Spleen (tissue), 11 donors: ENCODE measurements around the gene ATRN. TPM values are rescaled to one million over a fixed set of nuclear protein-coding genes. Genes with fewer than 3 reads are reported as not detected.
"Not testable (repeated sequence)": the region's sequence is repeated elsewhere in the genome, so short reads cannot be mapped to it uniquely, and the experiment has no call there.

Experiments used
- DNase-seq: peaks from one replicate; pipeline ENCODE4 v3.0.0-alpha.2; 2020
- H3K27ac ChIP-seq, 8 donors: fragments of 200-600 bp; sonication (generic) in 7 of 8; 1 replicate in 4 of 8; 2 replicates in 4 of 8; pipeline versions ENCODE4 v1.5.0 to v1.8.0; 2016 to 2021; ENCODE audit warnings: inconsistent platforms in 4 of 8, mild to moderate bottlenecking in 4 of 8, moderate library complexity in 1 of 8
- H3K27me3 ChIP-seq, 7 donors: fragments of 200-600 bp; sonication (generic) in 6 of 7; replicated peaks in 1 of 7; 1 replicate in 4 of 7; 2 replicates in 3 of 7; pipeline versions ENCODE4 v1.5.0 to v1.8.0; 2016 to 2021; ENCODE audit warnings: inconsistent platforms in 3 of 7, mild to moderate bottlenecking in 1 of 7
- H3K36me3 ChIP-seq, 6 donors: fragments of 200-600 bp; sonication (generic) in 5 of 6; 1 replicate in 4 of 6; 2 replicates in 2 of 6; pipeline versions ENCODE4 v1.5.0 to v1.8.0; 2016 to 2021; ENCODE audit warnings: inconsistent platforms in 2 of 6
- H3K4me1 ChIP-seq, 6 donors: fragments of 200-600 bp; sonication (generic) in 5 of 6; 1 replicate in 3 of 6; 2 replicates in 3 of 6; pipeline versions ENCODE4 v1.5.0 to v1.8.0; 2016 to 2021; ENCODE audit warnings: inconsistent platforms in 3 of 6
- H3K4me3 ChIP-seq, 8 donors: fragments of 200-600 bp; sonication (generic) in 7 of 8; 1 replicate in 4 of 8; 2 replicates in 4 of 8; pipeline versions ENCODE4 v1.5.0 to v1.8.0; 2016 to 2021; ENCODE audit warnings: inconsistent platforms in 4 of 8, mild to moderate bottlenecking in 4 of 8, moderate library complexity in 2 of 8
- H3K9me3 ChIP-seq, 8 donors: fragments of 200-600 bp; sonication (generic) in 7 of 8; 1 replicate in 4 of 8; 2 replicates in 4 of 8; pipeline versions ENCODE4 v1.5.0 to v1.8.0; 2016 to 2021; ENCODE audit warnings: inconsistent platforms in 4 of 8
- CTCF ChIP-seq, 11 experiments: fragments of 200-600 bp in 7 of 11; fragments of 450-650 bp in 4 of 11; sonication (generic) in 4 of 11; IDR thresholded peaks in 8 of 11; conservative IDR thresholded peaks in 3 of 11; 1 replicate in 7 of 11; 2 replicates in 4 of 11; pipeline versions ENCODE4 v1.4.0 to v1.8.0; 2016 to 2021; ENCODE audit warnings: antibody characterized with exemption in 11 of 11, inconsistent platforms in 4 of 11, mild to moderate bottlenecking in 1 of 11
- POLR2A ChIP-seq, 3 donors: fragments of 450-650 bp; IDR thresholded peaks; one replicate each; pipeline ENCODE4 v1.5.1; 2017; ENCODE audit warnings: antibody characterized with exemption in 3 of 3, mild to moderate bottlenecking in 1 of 3
- POLR2AphosphoS5 ChIP-seq, 3 donors: sonication (generic); formaldehyde crosslinking; IDR thresholded peaks; one replicate each; pipeline ENCODE4 v1.5.1; 2017; ENCODE audit warnings: antibody characterized with exemption in 3 of 3
- WGBS, 5 donors: extraction: QIAGEN DNeasy Blood & Tissue Kit in 3 of 5; methylation state at CpG; one replicate each; pipeline versions ENCODE4 v1.1.5 to v1.1.7; 2013 to 2018; 5-methylcytosine and 5-hydroxymethylcytosine counted together
- intact Hi-C: fragments of 100-400 bp; cut with DNase I; formaldehyde crosslinking; loops from one replicate; pipeline ENCODE4 v1.15.0; 2023; ENCODE audit warnings: low total_unique reads
- polyA plus RNA-seq, 3 donors: library from polyadenylated mRNA; stranded (reverse); fragments of 200-250 nt; gene quantifications; one replicate each; pipeline ENCODE4 v1.2.1, GENCODE V29; 2013
- total RNA-seq, 7 donors: library from RNA; depleted of rRNA in 3 of 7; stranded (reverse); fragments of >200 nt in 3 of 7; fragmentation: NEBNext Ultra II Directional in 4 of 7; extraction: Animal tissue kit (Norgen Biotek cat#: 25700) in 4 of 7; gene quantifications; one replicate each; pipeline versions ENCODE4 v1.1.0 to v1.2.1, GENCODE V29; 2016 to 2021
- donor health status: healthy with polysubstance abuse.
- donor health status: DM: no; HTN: no; CAD: no; lungs with moderate emphysema.
- donor health status: DM: no; HTN: no; CAD: no.
- donor health status: Bipolar disorder and iron deficiency.
- donor health status: healthy.
- donor health status: DM: no; HTN: no; CAD: no.
- donor health status: DM: yes; HTN: yes; CAD: no.

ATRN gene
- total and polyA plus RNA-seq, 10 donors = 1.8 to 49.9 (median 27.6) TPM

GRCh38 chr20:3595541-3595940 is 124.7 kb downstream of the ATRN start:
- no peaks in the 10 kb centered on the region for H3K27me3 ChIP-seq
- no peak overlapping the region for H3K27ac ChIP-seq
- no peak for TF ChIP-seq CTCF (IDR thresholded peaks at IDR 0.05 in 8 of 11, conservative IDR thresholded peaks at IDR 0.05 in 3 of 11)
- no peak for TF ChIP-seq POLR2A (IDR thresholded peaks at IDR 0.05)
- no peak for TF ChIP-seq POLR2AphosphoS5 (IDR thresholded peaks at IDR 0.05)
- H3K9me3 ChIP-seq = no peaks in the 10 kb centered on the region
- H3K4me1 ChIP-seq = no peaks in the 10 kb centered on the region
- DNase-seq = no peak
- 94 to 98% (median 96%) methylated on average over 4 of the region's 4 CpGs for WGBS, 5 donors
- peaks cover 3 to 100% (median 71%) of the 10 kb centered on the region in 6 donors for H3K36me3 ChIP-seq
- intact Hi-C loops = no loop called here
- no peak overlapping the region for H3K4me3 ChIP-seq

GRCh38 chr20:3603108-3603507 is 132.3 kb downstream of the ATRN start:
- H3K4me1 ChIP-seq = no peaks in the 10 kb centered on the region
- no peak for DNase-seq
- intact Hi-C loops = no loop called here
- no peaks in the 10 kb centered on the region for H3K27me3 ChIP-seq
- no peak overlapping the region for H3K4me3 ChIP-seq
- no peak overlapping the region for H3K27ac ChIP-seq
- H3K9me3 ChIP-seq = no peaks in the 10 kb centered on the region
- TF ChIP-seq POLR2AphosphoS5 (IDR thresholded peaks at IDR 0.05) (no peak), CTCF (IDR thresholded peaks at IDR 0.05 in 8 of 11, conservative IDR thresholded peaks at IDR 0.05 in 3 of 11) (no peak), POLR2A (IDR thresholded peaks at IDR 0.05) (no peak)
- WGBS, 5 donors = 88 to 98% (median 94%) methylated on average over 2 of the region's 2 CpGs
- peaks cover 3 to 95% (median 52%) of the 10 kb centered on the region in 6 donors for H3K36me3 ChIP-seq

GRCh38 chr20:3605386-3605886 is 134.6 kb downstream of the ATRN start:
- 93 to 100% (median 97%) methylated on average over 4 of the region's 4 CpGs for WGBS, 5 donors
- H3K4me1 ChIP-seq, H3K9me3 ChIP-seq, H3K27ac ChIP-seq, H3K27me3 ChIP-seq, H3K4me3 ChIP-seq, DNase-seq, intact Hi-C loops: not testable (repeated sequence)
- H3K36me3 ChIP-seq = peaks cover 3 to 84% (median 40%) of the 10 kb centered on the region in 6 donors

GRCh38 chr20:3606021-3606420 is 135.2 kb downstream of the ATRN start:
- no peak for TF ChIP-seq CTCF (IDR thresholded peaks at IDR 0.05 in 8 of 11, conservative IDR thresholded peaks at IDR 0.05 in 3 of 11)
- whole genome bisulfite sequencing, 5 donors = 49 to 63% (median 50%) methylated on average over 3 of the region's 3 CpGs
- Histone ChIP-seq H3K27ac (no peak overlapping the region), H3K4me3 (no peak overlapping the region), H3K4me1 (no peaks in the 10 kb centered on the region), H3K36me3 (peaks cover 3 to 83% (median 36%) of the 10 kb centered on the region in 6 donors), H3K9me3 (no peaks in the 10 kb centered on the region), H3K27me3 (no peaks in the 10 kb centered on the region)
- intact Hi-C loops = no loop called here
- no peak for DNase-seq

GRCh38 chr20:3611901-3612300 is 141.1 kb downstream of the ATRN start:
- TF ChIP-seq POLR2A (IDR thresholded peaks at IDR 0.05) = no peak
- no peak for TF ChIP-seq CTCF (IDR thresholded peaks at IDR 0.05 in 8 of 11, conservative IDR thresholded peaks at IDR 0.05 in 3 of 11)
- TF ChIP-seq POLR2AphosphoS5 (IDR thresholded peaks at IDR 0.05) = no peak

More at GRCh38 chr20:3611901-3612300, 141.1 kb downstream of the ATRN start:
- WGBS, 5 donors = 76 to 85% (median 81%) methylated on average over 1 of the region's 1 CpG
- intact Hi-C loops = no loop called here
- H3K27me3 ChIP-seq = no peaks in the 10 kb centered on the region
- no peak overlapping the region for H3K4me3 ChIP-seq
- DNase-seq = no peak
- no peaks in the 10 kb centered on the region for H3K9me3 ChIP-seq
- H3K36me3 ChIP-seq = peaks cover 0 to 64% (median 6%) of the 10 kb centered on the region in 6 donors
- H3K4me1 ChIP-seq = no peaks in the 10 kb centered on the region
- H3K27ac ChIP-seq = no peak overlapping the region
